HG03575 (cell line): ENCODE measurements around the gene SYT7.

Experiments used
- ATAC-seq: cut with Tn5 transposase; IDR thresholded peaks from one replicate; pipeline ENCODE4 v1.9.1; 2021; ENCODE audit not compliant: unreplicated experiment, insufficient number of reproducible peaks, low FRiP score; ENCODE audit errors: extremely low read depth

Gene SYT7

GRCh38 chr11:61542705-61543104, 38.2 kb downstream of the SYT7 start:
- no peak for ATAC-seq

- no peak for ATAC-seq
These were observed 38.8 kb downstream of the SYT7 start for GRCh38 chr11:61542024-61542461.

- no peak for ATAC-seq
These were observed 39.3 kb downstream of the SYT7 start for GRCh38 chr11:61541598-61541997.

GRCh38 chr11:61540528-61540927, 40.3 kb downstream of the SYT7 start:
- ATAC-seq = no peak

GRCh38 chr11:61539831-61540357, 41.0 kb downstream of the SYT7 start:
- ATAC-seq = no peak

GRCh38 chr11:61539006-61539405, 41.9 kb downstream of the SYT7 start:
- ATAC-seq = no peak

- no peak for ATAC-seq
These were observed 42.3 kb downstream of the SYT7 start for GRCh38 chr11:61538636-61538961.

GRCh38 chr11:61537326-61537725, 43.5 kb downstream of the SYT7 start:
- ATAC-seq = no peak

GRCh38 chr11:61536676-61537270, 44.1 kb downstream of the SYT7 start:
- no peak for ATAC-seq

- no peak for ATAC-seq
These were observed 44.7 kb downstream of the SYT7 start for GRCh38 chr11:61535998-61536675.

GRCh38 chr11:61534933-61535839, 45.7 kb downstream of the SYT7 start:
- ATAC-seq = no peak

GRCh38 chr11:61534025-61534932, 46.6 kb downstream of the SYT7 start:
- no peak for ATAC-seq

GRCh38 chr11:61533401-61533800, 47.5 kb downstream of the SYT7 start:
- no peak for ATAC-seq

GRCh38 chr11:61533039-61533375, 47.9 kb downstream of the SYT7 start:
- no peak for ATAC-seq

- ATAC-seq = no peak
These were observed 48.5 kb downstream of the SYT7 start for GRCh38 chr11:61532134-61533038.

GRCh38 chr11:61531044-61531443, 49.8 kb downstream of the SYT7 start:
- ATAC-seq = no peak

GRCh38 chr11:61529537-61530225, 51.2 kb downstream of the SYT7 start:
- no peak for ATAC-seq
